ENCODE results near the gene ECHS1. TPM values are rescaled to one million over a fixed set of nuclear protein-coding genes. Genes with fewer than 3 reads are reported as not detected.

Gene ECHS1
- total and polyA plus RNA-seq, 10 of the 15 experiments (the other 5 are each of a cell fraction or from before 2014, with no cell fraction given) = 32.7 to 164 (median 62.4) TPM

DNA sequence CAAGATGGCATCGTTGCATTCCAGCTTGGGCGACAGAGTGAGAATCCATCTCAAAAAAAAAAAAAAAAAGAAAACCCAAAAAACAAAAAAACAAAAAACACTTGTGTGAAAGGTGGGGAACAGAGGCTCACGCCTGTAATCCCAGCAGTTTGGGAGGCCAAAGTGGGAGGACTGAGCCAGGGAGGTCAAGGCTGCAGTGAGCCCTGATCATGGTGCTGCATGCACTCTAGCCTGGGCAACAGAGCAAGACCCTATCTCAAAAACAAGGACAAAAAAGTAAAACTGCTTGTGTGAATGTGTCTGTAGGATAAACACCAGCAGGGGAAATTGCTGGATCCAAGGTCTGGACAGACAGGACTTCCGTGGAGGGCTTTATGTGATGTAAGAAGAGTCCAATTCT lies 10.4 kb upstream of the ECHS1 start:
- ChIA-PET CTCF (no interaction called here), POLR2A (no interaction called here), SMC1A (ENCODE audit: uncharacterized antibody, unreplicated experiment) (no interaction called here), RAD21 (ENCODE audit: unreplicated experiment) (no interaction called here)
- Histone ChIP-seq H3K36me3 (ENCODE audit: control insufficient read depth in 2 of 2, insufficient read depth in 2 of 2, low read length in 1 of 2) (no peaks in the 10 kb centered on the region), H3K4me1 (ENCODE audit: control insufficient read depth, insufficient read depth, low read length) (peaks cover 9% of the 10 kb centered on the region), H3K79me2 (ENCODE audit: control insufficient read depth, insufficient read depth, low read length) (peaks cover 5% of the 10 kb centered on the region), H3K9me3 (replicated peaks; ENCODE audit: control insufficient read depth, insufficient read depth, low read length) (no peaks in the 10 kb centered on the region), H3K9ac (ENCODE audit: control insufficient read depth, insufficient read depth, low read length) (no peak overlapping the region), H3K4me2 (ENCODE audit: control insufficient read depth, insufficient read depth) (no peak overlapping the region), H2AFZ (ENCODE audit: control insufficient read depth, low read depth, low read length) (no peak overlapping the region), H4K20me1 (ENCODE audit: control insufficient read depth, insufficient read depth) (no peaks in the 10 kb centered on the region), H3K27me3 (replicated peaks in 1 of 2; ENCODE audit: control insufficient read depth in 2 of 2, insufficient read depth in 2 of 2, low read length in 1 of 2) (no peaks in the 10 kb centered on the region), H3K4me3 (no peak overlapping the region), H3K27ac (ENCODE audit: control insufficient read depth, insufficient read depth) (no peak overlapping the region)
- no peak for FAIRE-seq
- no peak for DNase-seq (ENCODE audit: low read depth, low spot score)
- no peak for ATAC-seq
- in situ Hi-C loops (cut with MboI) = no loop called here
- WGBS (ENCODE audit: insufficient coverage, insufficient replicate concordance, low lambda C conversion rate, missing lambda C conversion rate) = 91% methylated on average over 4 of the region's 4 CpGs
- intact Hi-C loops (cut with micrococcal nuclease; ENCODE audit: unreplicated experiment) = no loop called here
- BruUV-seq (replicated peaks) = no TSS peak
- TF ChIP-seq NBN (IDR thresholded peaks at IDR 0.05) (no peak), PML (IDR thresholded peaks at IDR 0.05; ENCODE audit: low read length) (no peak), BHLHE40 (IDR thresholded peaks at IDR 0.05; ENCODE audit: borderline replicate concordance in 1 of 2, low read depth in 2 of 2, low read length in 1 of 2) (no peak), SUZ12 (IDR thresholded peaks at IDR 0.05; ENCODE audit: unreplicated experiment) (no peak), RELA (IDR thresholded peaks at IDR 0.05; ENCODE audit: borderline replicate concordance, partially characterized antibody) (no peak), FOS (IDR thresholded peaks at IDR 0.05; ENCODE audit: borderline replicate concordance, extremely low read depth, insufficient read length) (no peak), KLF5 (IDR thresholded peaks at IDR 0.05; ENCODE audit: partially characterized antibody) (no peak), POLR2A (IDR thresholded peaks at IDR 0.05; ENCODE audit: low read depth, low read length) (no peak), CBFB (IDR thresholded peaks at IDR 0.05; ENCODE audit: low read depth) (no peak), SMARCA5 (IDR thresholded peaks at IDR 0.05) (no peak), ZNF24 (IDR thresholded peaks at IDR 0.05) (no peak), STAT1 (conservative IDR thresholded peaks at IDR 0.05) (no peak), HDAC6 (IDR thresholded peaks at IDR 0.05; ENCODE audit: unreplicated experiment) (no peak)
- TF ChIP-seq, protein P1, sequence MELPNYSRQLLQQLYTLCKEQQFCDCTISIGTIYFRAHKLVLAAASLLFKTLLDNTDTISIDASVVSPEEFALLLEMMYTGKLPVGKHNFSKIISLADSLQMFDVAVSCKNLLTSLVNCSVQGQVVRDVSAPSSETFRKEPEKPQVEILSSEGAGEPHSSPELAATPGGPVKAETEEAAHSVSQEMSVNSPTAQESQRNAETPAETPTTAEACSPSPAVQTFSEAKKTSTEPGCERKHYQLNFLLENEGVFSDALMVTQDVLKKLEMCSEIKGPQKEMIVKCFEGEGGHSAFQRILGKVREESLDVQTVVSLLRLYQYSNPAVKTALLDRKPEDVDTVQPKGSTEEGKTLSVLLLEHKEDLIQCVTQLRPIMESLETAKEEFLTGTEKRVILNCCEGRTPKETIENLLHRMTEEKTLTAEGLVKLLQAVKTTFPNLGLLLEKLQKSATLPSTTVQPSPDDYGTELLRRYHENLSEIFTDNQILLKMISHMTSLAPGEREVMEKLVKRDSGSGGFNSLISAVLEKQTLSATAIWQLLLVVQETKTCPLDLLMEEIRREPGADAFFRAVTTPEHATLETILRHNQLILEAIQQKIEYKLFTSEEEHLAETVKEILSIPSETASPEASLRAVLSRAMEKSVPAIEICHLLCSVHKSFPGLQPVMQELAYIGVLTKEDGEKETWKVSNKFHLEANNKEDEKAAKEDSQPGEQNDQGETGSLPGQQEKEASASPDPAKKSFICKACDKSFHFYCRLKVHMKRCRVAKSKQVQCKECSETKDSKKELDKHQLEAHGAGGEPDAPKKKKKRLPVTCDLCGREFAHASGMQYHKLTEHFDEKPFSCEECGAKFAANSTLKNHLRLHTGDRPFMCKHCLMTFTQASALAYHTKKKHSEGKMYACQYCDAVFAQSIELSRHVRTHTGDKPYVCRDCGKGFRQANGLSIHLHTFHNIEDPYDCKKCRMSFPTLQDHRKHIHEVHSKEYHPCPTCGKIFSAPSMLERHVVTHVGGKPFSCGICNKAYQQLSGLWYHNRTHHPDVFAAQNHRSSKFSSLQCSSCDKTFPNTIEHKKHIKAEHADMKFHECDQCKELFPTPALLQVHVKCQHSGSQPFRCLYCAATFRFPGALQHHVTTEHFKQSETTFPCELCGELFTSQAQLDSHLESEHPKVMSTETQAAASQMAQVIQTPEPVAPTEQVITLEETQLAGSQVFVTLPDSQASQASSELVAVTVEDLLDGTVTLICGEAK (IDR thresholded peaks at IDR 0.05; ENCODE audit: borderline replicate concordance) = no peak
- TF ChIP-seq, protein P2, sequence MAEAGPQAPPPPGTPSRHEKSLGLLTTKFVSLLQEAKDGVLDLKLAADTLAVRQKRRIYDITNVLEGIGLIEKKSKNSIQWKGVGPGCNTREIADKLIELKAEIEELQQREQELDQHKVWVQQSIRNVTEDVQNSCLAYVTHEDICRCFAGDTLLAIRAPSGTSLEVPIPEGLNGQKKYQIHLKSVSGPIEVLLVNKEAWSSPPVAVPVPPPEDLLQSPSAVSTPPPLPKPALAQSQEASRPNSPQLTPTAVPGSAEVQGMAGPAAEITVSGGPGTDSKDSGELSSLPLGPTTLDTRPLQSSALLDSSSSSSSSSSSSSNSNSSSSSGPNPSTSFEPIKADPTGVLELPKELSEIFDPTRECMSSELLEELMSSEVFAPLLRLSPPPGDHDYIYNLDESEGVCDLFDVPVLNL (IDR thresholded peaks at IDR 0.05; ENCODE audit: low read depth, low read length) = no peak
- TF ChIP-seq, protein P3, sequence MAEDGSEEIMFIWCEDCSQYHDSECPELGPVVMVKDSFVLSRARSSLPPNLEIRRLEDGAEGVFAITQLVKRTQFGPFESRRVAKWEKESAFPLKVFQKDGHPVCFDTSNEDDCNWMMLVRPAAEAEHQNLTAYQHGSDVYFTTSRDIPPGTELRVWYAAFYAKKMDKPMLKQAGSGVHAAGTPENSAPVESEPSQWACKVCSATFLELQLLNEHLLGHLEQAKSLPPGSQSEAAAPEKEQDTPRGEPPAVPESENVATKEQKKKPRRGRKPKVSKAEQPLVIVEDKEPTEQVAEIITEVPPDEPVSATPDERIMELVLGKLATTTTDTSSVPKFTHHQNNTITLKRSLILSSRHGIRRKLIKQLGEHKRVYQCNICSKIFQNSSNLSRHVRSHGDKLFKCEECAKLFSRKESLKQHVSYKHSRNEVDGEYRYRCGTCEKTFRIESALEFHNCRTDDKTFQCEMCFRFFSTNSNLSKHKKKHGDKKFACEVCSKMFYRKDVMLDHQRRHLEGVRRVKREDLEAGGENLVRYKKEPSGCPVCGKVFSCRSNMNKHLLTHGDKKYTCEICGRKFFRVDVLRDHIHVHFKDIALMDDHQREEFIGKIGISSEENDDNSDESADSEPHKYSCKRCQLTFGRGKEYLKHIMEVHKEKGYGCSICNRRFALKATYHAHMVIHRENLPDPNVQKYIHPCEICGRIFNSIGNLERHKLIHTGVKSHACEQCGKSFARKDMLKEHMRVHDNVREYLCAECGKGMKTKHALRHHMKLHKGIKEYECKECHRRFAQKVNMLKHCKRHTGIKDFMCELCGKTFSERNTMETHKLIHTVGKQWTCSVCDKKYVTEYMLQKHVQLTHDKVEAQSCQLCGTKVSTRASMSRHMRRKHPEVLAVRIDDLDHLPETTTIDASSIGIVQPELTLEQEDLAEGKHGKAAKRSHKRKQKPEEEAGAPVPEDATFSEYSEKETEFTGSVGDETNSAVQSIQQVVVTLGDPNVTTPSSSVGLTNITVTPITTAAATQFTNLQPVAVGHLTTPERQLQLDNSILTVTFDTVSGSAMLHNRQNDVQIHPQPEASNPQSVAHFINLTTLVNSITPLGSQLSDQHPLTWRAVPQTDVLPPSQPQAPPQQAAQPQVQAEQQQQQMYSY (CRISPR knock-in tag; IDR thresholded peaks at IDR 0.05) = no peak

All from GM12878 (cell line).